DND-41 (cell line): ENCODE measurements around the gene SHB.

Experiments
- ATAC-seq: fragments of 200-7000 bp; cut with Tn5 transposase; 3 replicates; pipeline ENCODE4 v1.9.1; 2021; ENCODE audit warnings: low read depth; ENCODE audit not compliant: insufficient read depth
- DNase-seq: peaks from one replicate; pipeline ENCODE4 v3.0.0-alpha.2; 2020
- H2AFZ ChIP-seq: 2 replicates; pipeline ENCODE4 v1.6.0; 2012; ENCODE audit warnings: low read depth, low read length
- H3K27ac ChIP-seq: 2 replicates; pipeline ENCODE4 v1.5.1; 2012; ENCODE audit warnings: low read length, inconsistent platforms
- H3K27me3 ChIP-seq: fragments of 200-600 bp; sonication (generic); 2 replicates; pipeline ENCODE4 v1.6.0; 2012; ENCODE audit warnings: low read length, mild to moderate bottlenecking, inconsistent platforms; ENCODE audit not compliant: insufficient read depth, poor library complexity
- H3K36me3 ChIP-seq: 2 replicates; pipeline ENCODE4 v1.5.1; 2012; ENCODE audit warnings: low read length, inconsistent platforms; ENCODE audit not compliant: insufficient read depth
- H3K4me1 ChIP-seq: 2 replicates; pipeline ENCODE4 v1.5.1; 2012; ENCODE audit warnings: mild to moderate bottlenecking, low read length; ENCODE audit not compliant: insufficient read depth
- H3K4me2 ChIP-seq: 2 replicates; pipeline ENCODE4 v1.6.0; 2012; ENCODE audit warnings: mild to moderate bottlenecking, moderate library complexity, low read length, inconsistent platforms; ENCODE audit not compliant: insufficient read depth
- H3K4me3 ChIP-seq, 2 experiments: fragments of 200-600 bp in 1 of 2; shearing (Covaris generic) in 1 of 2; 2 replicates each; pipeline ENCODE4 v1.5.1; 2012 to 2016; ENCODE audit warnings: inconsistent platforms in 2 of 2, low read length in 2 of 2, mild to moderate bottlenecking in 2 of 2, low read depth in 1 of 2, moderate library complexity in 1 of 2
- H3K79me2 ChIP-seq: 2 replicates; pipeline ENCODE4 v1.6.0; 2012; ENCODE audit warnings: low read length, inconsistent platforms; ENCODE audit not compliant: insufficient read depth
- H3K9ac ChIP-seq: 2 replicates; pipeline ENCODE4 v1.6.0; 2012; ENCODE audit warnings: low read depth, mild to moderate bottlenecking, inconsistent platforms, low read length, moderate library complexity
- H3K9me3 ChIP-seq: 2 replicates; pipeline ENCODE4 v1.5.1; 2012; ENCODE audit warnings: low read length, moderate library complexity, mild to moderate bottlenecking, inconsistent platforms; ENCODE audit not compliant: insufficient read depth, severe bottlenecking
- H4K20me1 ChIP-seq: 2 replicates; pipeline ENCODE4 v1.6.0; 2012; ENCODE audit warnings: low read length; ENCODE audit not compliant: insufficient read depth
- CTCF ChIP-seq: IDR thresholded peaks from 2 replicates; pipeline ENCODE4 v1.5.1; 2012; ENCODE audit warnings: borderline replicate concordance, low read length, moderate library complexity, mild to moderate bottlenecking; ENCODE audit not compliant: poor library complexity, severe bottlenecking; ENCODE audit errors: extremely low read depth
- EZH2 ChIP-seq: IDR thresholded peaks from 3 replicates; pipeline ENCODE4 v1.6.1; 2012; ENCODE audit warnings: borderline replicate concordance, low read depth, mild to moderate bottlenecking, moderate library complexity, low read length, inconsistent platforms; ENCODE audit not compliant: severe bottlenecking

SHB gene

GRCh38 chr9:37925006-37925405, 144.0 kb downstream of the SHB start:
- DNase-seq = no peak

GRCh38 chr9:37924538-37924937, 144.5 kb downstream of the SHB start:
- no peaks in the 10 kb centered on the region for H3K36me3 ChIP-seq
- TF ChIP-seq CTCF = no peak
- TF ChIP-seq EZH2 = no peak

More at GRCh38 chr9:37925006-37925405, 144.0 kb downstream of the SHB start:
- TF ChIP-seq CTCF (no peak), EZH2 (no peak)
- Histone ChIP-seq H3K4me1 (peaks cover 7% of the 10 kb centered on the region), H3K9ac (no peak overlapping the region), H4K20me1 (no peaks in the 10 kb centered on the region; the same call in 1 of the 2 replicates), H3K4me3 (no peak overlapping the region), H3K27me3 (no peaks in the 10 kb centered on the region), H3K79me2 (no peaks in the 10 kb centered on the region), H3K27ac (no peak overlapping the region), H2AFZ (no peak overlapping the region), H3K4me2 (no peak overlapping the region), H3K36me3 (no peaks in the 10 kb centered on the region), H3K9me3 (no peaks in the 10 kb centered on the region)
- ATAC-seq = no peak

GRCh38 chr9:37923796-37924427, 145.1 kb downstream of the SHB start:
- Histone ChIP-seq H3K4me1 (peaks cover 7% of the 10 kb centered on the region), H3K9me3 (no peaks in the 10 kb centered on the region), H3K4me2 (no peak overlapping the region), H3K79me2 (no peaks in the 10 kb centered on the region), H3K36me3 (no peaks in the 10 kb centered on the region), H2AFZ (no peak overlapping the region), H3K27me3 (no peaks in the 10 kb centered on the region), H3K4me3 (no peak overlapping the region), H3K9ac (no peak overlapping the region), H4K20me1 (no peaks in the 10 kb centered on the region; the same call in 1 of the 2 replicates), H3K27ac (no peak overlapping the region)
- ATAC-seq (no peak), DNase-seq (no peak)
- TF ChIP-seq EZH2 (no peak), CTCF (no peak)

More at GRCh38 chr9:37924538-37924937, 144.5 kb downstream of the SHB start:
- DNase-seq (no peak), ATAC-seq (no peak)
- H3K9ac ChIP-seq = no peak overlapping the region
- H3K4me3 ChIP-seq = no peak overlapping the region
- H4K20me1 ChIP-seq = no peaks in the 10 kb centered on the region; the same call in 1 of the 2 replicates
- no peak overlapping the region for H3K27ac ChIP-seq
- H3K79me2 ChIP-seq = no peaks in the 10 kb centered on the region
- H3K4me1 ChIP-seq = peaks cover 7% of the 10 kb centered on the region
- no peaks in the 10 kb centered on the region for H3K27me3 ChIP-seq
- H3K9me3 ChIP-seq = no peaks in the 10 kb centered on the region
- no peak overlapping the region for H2AFZ ChIP-seq
- no peak overlapping the region for H3K4me2 ChIP-seq
